ENCODE results near the gene ZC3H6.
"Not testable (repeated sequence)": the region's sequence is repeated elsewhere in the genome, so short reads cannot be mapped to it uniquely, and the experiment has no call there.

The ZC3H6 gene

DNA sequence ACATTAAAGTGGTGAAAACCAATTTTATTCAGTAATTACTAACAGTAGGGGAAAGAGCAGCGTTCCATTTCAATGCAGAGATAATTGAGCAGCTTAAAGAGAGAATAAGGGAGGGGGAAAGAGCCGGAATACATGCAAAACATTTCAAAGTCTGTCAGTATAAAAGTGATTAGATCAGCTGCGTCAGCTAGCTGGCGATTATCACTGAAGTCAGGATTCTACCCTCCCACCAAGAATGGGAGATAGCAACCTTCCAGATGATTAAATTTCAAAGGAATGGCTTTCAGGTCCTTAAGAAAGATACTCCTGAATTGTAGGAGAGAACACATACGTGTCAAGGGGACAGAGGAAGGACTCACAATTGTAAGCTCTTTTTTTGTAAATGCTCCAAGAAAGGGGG lies 2.7 kb upstream of the ZC3H6 start:
- no peak overlapping the region for H3K4me3 ChIP-seq (ENCODE audit: control insufficient read depth, low read depth, low read length)
- no peak for TF ChIP-seq CTCF (IDR thresholded peaks at IDR 0.05; ENCODE audit: control insufficient read depth, insufficient read depth, low read depth, low read length, missing control alignments)
- no peak for DNase-seq (ENCODE audit: low read depth)

DNA sequence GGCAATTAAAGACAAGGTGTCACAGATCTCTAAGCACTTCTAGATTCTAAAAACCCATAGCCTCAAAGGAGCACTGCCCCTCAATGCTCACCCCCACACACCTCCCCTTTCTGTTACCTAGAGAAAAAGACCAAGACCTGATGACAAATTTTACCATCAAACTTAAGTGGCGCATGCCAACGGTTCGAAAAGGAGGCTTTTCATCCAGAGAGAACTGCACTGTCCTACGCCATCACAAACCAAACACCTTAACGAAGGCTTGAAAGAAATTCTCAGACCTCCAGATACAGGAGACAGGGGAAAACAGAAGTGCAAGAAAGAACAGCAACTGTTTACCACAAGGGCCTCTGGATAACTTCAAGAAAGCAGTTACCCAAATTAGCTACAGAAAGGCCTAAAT lies 2.0 kb upstream of the ZC3H6 start:
- no peak for TF ChIP-seq CTCF (IDR thresholded peaks at IDR 0.05; ENCODE audit: control insufficient read depth, insufficient read depth, low read depth, low read length, missing control alignments)
- no peak for DNase-seq (ENCODE audit: low read depth)
- H3K4me3 ChIP-seq (ENCODE audit: control insufficient read depth, low read depth, low read length) = no peak overlapping the region

- no peak for TF ChIP-seq CTCF (IDR thresholded peaks at IDR 0.05; ENCODE audit: control insufficient read depth, insufficient read depth, low read depth, low read length, missing control alignments)
- peak overlapping the region; percentile 74 for H3K4me3 ChIP-seq (ENCODE audit: control insufficient read depth, low read depth, low read length)
- peak; percentile 63 for DNase-seq (ENCODE audit: low read depth)
Measured at GRCh38 chr2:112275887-112276773, 733 bp downstream of the ZC3H6 start.

DNA sequence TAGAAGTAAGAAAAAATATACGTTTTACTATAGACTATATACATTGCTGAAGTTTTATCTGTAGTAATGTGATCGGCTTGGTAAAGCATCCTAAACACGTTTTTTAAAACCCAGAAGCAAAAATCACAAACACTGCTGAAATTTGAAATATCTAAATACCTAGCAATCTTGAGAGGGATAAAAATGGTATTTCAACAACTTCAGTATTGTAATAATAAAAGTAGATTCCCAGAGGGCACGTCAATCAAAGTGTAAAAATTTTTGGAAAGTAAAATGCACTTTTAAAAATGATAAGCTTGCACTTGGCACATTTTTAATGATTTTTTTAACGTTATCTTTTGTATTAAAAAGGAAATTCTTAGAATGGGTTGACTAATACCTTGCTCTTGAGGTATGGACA lies 1.6 kb downstream of the ZC3H6 start:
- no peak for TF ChIP-seq CTCF (IDR thresholded peaks at IDR 0.05; ENCODE audit: control insufficient read depth, insufficient read depth, low read depth, low read length, missing control alignments)
- no peak overlapping the region for H3K4me3 ChIP-seq (ENCODE audit: control insufficient read depth, low read depth, low read length)
- no peak for DNase-seq (ENCODE audit: low read depth)

- TF ChIP-seq CTCF (IDR thresholded peaks at IDR 0.05; ENCODE audit: control insufficient read depth, insufficient read depth, low read depth, low read length, missing control alignments) = no peak
- no peak overlapping the region for H3K4me3 ChIP-seq (ENCODE audit: control insufficient read depth, low read depth, low read length)
- DNase-seq (ENCODE audit: low read depth) = no peak
Measured at GRCh38 chr2:112277596-112278220, 2.3 kb downstream of the ZC3H6 start.

DNA sequence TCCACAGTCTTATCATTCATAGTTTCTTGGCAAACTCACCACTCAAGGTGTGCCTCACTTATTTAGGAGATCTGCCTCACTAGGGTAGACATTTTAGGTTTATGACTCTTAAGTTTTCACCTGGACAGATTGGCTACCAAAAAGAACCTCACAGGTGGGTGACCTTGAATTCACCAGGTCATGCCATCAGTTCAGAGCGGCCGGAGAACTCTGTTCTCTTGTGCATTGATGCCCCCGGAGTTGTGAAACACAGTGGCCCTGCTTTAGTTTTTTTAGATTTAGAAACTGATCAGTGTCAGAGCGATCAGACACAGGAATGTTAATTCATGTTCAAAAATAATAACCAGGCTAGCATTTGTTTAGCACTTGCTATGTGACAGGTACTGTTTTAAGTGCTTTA lies 6.7 kb downstream of the ZC3H6 start:
- H3K4me3 ChIP-seq (ENCODE audit: control insufficient read depth, low read depth, low read length); DNase-seq (ENCODE audit: low read depth): not testable (repeated sequence)

GRCh38 chr2:112283535-112283934 lies 8.1 kb downstream of the ZC3H6 start:
- H3K4me3 ChIP-seq (ENCODE audit: control insufficient read depth, low read depth, low read length); DNase-seq (ENCODE audit: low read depth): not testable (repeated sequence)

All from AG09309 (cell line).